ENCODE measurements around the gene TAMM41. TPM values are rescaled to one million over a fixed set of nuclear protein-coding genes. Genes with fewer than 3 reads are reported as not detected.
A peak's percentile ranks its signal among the peaks of the same experiment; 100 is the strongest.
"Not testable (repeated sequence)": the region's sequence is repeated elsewhere in the genome, so short reads cannot be mapped to it uniquely, and the experiment has no call there.

TAMM41 gene
- total RNA-seq, 1 experiment from 2014 or later, result 17.2 TPM

- peak; percentile 90 for DNase-seq (ENCODE audit: low spot score)
Measured at GRCh38 chr3:11764931-11765363, 81.7 kb downstream of the TAMM41 start.

GRCh38 chr3:11759996-11760395 is 86.7 kb downstream of the TAMM41 start:
- DNase-seq (ENCODE audit: low spot score), result no peak

- DNase-seq (ENCODE audit: low spot score), result no peak
Measured at GRCh38 chr3:11757929-11758328, 88.8 kb downstream of the TAMM41 start.

- peak; percentile 45 for DNase-seq (ENCODE audit: low spot score)
Measured at GRCh38 chr3:11757441-11757875, 89.2 kb downstream of the TAMM41 start.

GRCh38 chr3:11755276-11755675 is 91.4 kb downstream of the TAMM41 start:
- no peak for DNase-seq (ENCODE audit: low spot score)

GRCh38 chr3:11752254-11752653 is 94.4 kb downstream of the TAMM41 start:
- DNase-seq (ENCODE audit: low spot score), result not testable (repeated sequence)

GRCh38 chr3:11748306-11748705 is 98.4 kb downstream of the TAMM41 start:
- not testable (repeated sequence) for DNase-seq (ENCODE audit: low spot score)

Other genes starting within 250 kb of the TAMM41 start
- gene VGLL4, start 203.0 kb downstream of the TAMM41 start, total RNA-seq (2014; rRNA removed; shearing (Covaris generic)), result 30.8 and 34.7 TPM in 2 replicates
- gene SYN2, start 157.5 kb upstream of the TAMM41 start, total RNA-seq (2014; rRNA removed; shearing (Covaris generic)), result 0.88 and 1.8 TPM in 2 replicates

Measured in H4 (cell line).